OCI-M2 (cell line): Measurements from ENCODE around the gene C11orf21.

Source experiments
- DNase-seq: peaks from one replicate; lab custom pipeline; 2025; ENCODE audit not compliant: unreplicated experiment; lab: John Stamatoyannopoulos, UW

The C11orf21 gene

DNA sequence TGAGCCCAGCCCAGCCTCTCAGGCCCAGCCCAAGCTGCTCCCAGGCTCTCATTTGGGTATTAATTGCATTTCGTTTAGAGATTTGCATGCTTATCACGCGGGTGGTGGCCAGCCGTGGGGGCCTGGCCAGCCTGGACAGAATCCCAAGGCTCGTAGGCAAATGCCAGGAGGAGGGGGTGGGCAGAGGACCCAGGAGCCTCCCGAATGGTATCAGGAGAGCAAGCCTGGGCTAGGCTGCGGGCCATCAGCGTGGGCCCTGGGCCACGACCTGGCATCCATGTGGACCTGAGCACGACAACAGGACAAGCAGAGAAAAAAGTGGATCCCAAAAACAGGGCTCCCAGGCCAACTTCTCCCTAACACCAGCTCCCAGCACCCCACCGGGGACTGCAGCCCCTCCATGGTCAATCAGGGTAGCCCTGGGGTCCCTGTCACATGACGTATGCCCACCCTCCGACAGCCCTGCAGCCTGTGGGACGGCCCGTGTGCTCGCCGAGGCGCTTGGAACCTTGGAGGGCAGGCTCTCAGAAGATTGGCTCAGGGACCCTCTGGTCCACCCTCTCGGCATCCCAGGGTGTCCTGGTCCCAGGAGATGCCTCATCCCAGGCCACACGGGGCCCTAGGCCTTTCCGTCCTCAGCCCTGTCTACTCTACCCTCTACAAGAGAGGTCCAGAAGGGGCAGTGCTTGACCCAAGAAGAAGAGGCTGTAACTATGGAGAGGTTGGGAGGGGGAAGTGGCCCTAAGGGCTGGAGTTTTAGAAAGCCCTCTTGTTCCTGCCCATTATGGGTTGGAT is 40.1 kb downstream of the C11orf21 start:
- no peak for DNase-seq

DNA sequence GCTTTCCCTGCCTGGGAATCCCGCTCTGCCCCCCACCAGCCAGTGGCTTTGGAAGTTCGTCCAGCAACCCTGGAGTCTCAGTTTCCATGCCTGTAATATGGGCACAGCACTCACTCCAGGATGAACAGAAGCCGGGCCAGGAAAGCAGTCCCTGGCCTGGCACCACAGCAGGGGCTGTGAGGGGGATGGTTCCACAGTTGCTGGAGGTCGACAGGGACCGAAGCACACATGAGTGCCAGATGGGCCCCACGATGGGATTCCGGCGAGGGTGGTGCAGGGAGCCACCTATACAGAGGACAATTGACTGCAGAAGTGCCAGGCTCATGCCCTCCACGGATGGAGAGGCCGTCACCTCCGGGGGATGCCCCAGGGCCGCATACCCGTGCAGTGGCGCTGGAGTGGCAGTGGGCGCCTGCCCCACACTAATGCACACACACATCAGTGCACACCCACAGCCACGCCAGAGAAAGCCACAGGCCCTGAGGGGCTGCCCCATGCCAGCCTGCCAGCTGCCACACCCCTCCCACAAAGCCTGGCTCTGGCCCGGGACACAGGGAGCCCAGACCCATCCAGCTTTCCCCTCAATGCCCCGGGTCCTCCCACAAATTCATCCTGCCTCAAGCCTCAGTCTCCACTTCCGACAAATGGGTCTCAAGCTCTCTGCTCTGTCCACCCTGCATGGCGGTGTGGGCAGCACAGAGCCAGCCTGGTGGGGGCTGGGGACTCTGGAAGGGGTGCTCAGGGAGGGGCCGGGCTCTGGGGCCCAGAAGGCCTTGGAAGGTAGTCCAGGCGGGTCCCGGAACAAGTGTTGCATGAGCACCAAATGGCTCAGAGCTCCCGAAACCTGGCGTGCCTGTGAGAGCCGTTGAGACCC is 41.0 kb downstream of the C11orf21 start:
- no peak for DNase-seq

DNA sequence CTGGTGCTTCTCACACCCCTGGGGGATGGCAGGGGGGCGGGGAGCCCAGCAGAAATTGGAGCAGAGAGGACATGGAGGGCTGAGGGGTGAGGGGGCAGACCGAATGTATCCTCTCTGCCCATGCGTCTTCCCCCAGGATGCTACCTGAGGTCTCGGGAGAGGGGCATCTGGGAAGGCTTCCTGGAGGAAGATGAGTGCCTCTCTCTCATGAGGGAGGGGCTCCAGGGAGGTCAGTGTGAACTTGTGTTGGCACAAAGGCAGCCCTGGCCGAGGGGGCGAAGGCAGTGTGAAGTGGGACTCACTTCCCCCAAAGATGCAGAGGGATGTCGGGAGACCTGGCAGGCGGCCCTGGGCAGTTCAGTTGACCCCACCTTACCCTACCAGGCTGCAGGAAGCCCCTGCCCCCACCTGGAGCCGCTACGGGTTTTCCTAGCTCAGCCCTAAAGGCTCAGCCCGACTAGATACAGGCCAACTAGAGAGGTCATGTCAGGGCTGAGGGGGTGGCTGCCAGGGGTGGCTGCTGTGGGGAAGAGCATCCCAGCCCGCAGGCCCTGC is 41.7 kb downstream of the C11orf21 start:
- no peak for DNase-seq

DNA sequence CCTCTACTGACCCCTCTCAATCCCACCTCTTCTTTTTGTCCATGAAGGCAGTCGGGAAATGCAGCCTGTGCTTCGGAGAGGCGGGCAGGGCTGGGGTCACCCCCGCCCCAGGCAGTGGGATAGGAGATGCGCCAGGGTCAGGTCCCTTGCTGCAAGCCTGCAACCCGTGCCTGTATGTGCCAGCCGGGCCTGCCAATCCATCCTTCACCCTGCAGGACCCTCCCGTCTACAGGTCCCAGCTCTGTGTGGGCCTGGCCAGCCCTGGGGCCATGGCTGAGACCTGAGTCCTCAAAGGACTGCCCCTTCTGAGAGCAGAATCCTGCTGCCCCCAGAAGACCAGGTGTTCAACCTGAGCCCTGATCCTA is 42.3 kb downstream of the C11orf21 start:
- no peak for DNase-seq

DNA sequence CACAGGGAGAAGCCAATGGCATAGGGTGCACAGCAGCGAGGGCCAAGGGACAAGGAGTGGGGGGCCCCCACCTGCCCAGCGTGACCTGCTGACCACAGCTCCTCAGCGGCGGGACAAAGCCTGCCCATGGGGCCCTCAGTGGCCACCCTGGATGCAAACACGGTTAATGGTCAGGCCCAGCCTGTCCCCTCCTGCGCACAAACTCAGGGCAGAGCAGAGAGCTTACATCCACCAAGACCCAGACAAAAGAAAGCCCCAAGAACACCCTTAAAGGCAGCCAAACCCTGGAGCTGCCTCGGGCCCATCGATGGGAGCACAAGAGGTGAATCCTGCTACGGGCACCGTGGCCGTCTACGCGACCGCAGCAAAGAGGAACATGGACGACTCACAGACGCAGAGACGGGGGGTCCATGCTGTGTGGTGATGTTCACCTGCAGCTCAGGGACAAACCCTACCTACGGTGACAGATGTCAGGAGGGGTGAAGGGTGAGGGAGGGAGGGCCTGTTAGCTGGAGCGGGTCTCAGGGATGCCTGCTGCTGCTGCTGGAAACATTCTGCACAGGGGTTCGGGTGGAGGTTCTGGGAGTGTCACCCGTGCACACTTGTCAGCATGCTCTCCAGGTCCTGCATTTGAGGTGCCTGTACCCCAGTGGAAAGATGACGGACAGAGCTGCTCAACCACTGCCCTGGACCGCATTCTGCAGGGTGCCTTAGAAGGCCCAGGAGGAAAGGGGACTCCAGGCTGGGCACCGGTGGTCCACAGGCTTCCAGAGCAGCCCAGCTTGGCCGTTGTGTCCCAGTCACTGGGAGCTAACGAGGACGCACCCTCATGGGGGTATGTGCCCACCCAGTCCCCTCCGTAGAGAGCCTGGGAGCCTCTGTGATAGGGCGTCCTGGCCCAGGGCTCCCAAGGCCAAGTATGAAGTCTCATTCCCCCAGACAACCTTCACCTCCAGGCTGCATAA is 42.9 kb downstream of the C11orf21 start:
- no peak for DNase-seq

DNA sequence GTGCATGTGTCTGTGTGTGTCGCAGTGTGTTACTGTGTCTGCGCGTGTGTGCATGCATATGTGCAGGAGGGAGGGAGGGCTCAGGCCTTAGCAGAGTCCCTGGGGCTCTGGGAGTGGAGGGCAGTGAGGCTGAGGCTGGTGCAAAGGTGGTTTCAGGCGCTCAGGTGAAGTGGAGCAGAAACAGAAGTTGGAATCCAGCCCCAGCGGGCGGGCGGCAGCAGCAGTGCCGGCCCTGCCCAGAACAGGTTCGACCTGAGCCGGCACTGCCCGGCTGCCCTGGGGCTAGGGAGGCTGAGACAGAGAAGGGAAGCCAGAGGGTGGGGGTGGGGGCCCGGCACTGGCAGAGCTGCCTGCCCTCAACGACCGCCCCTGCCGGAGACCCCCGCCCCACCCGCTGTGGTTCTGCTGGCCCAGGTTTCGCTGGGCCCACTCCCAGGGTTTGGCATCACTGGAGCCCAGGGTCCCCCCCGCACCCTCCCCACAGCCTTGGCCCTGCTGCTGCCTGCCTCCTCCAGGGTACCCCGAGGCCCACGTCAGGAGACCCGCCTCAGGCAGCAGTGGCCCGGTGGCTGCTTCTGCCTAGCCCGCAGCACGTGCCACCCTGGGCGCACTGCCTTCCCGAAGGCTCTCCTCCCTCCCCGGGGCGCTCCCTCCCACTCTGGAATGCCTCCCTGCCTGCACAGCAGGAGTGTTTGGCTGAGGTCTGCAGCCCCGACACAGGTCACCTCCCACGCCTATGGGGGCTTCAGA is 44.6 kb downstream of the C11orf21 start:
- no peak for DNase-seq

DNA sequence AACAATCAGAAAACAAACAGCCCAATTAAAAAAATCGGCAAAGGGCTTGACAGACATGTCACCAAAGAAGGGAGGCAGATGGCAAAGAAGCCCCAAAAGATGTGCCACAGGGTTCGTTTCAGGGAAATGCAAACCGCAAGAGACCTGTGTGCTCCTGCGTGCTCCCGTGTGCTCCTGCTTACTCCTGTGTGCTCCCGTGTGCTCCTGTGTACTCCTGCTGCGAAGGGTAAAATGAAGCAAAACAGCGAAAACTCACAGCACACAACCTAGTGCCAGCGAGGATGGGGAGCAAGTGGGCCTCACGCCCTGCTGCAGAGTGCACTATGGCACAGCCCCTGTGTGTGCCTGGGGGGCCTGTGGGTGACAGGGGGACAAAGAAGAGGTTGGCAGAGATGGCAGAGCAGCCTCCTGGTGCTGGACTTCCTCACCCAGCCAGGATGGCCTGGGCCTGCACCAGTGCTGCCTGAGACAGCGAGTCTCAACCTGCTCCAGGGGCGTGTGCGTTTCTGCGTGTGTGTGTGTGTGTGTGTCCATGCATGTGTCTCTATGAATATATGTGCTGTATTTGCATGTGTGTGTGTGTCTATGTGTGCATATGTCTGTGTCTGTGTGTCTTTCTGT is 45.3 kb downstream of the C11orf21 start:
- DNase-seq: no peak

DNA sequence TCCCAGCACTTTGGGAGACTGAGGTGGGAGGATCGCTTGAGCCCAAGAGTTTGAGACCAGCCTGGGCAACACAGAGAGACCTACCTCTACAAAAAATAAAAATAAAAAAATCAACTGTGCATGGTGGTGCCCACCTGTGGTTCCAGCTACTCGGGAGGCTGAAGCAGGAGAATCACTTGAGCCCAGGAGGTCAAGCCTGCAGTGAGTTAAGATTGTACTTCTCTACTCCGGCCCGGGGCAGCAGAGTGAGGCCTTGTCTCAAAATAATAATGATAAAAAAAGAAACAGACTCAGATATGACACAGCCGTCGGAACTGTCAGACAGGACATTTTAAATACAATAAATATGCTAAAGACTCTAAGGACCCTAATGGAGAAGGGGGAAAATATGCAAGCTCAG is 49.7 kb downstream of the C11orf21 start:
- no peak for DNase-seq

DNA sequence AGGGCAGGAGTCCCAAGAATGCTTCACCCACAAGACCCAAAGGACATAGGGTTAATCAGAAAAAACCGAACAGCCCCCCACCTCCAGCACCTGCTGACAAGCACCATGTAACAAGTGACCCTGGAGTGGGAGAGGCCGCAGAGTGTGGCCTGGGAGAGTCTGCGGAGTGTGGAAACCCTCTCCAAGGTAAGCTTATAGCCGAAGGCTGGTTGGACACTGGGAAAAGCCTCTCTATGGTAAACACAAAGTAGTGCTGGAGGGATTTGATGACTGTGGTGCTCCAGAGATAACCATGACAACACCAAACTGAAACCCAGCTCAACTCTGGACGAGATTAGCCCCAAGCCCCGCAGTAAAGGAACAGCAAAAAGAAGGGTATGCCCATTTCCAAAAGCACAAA is 50.6 kb downstream of the C11orf21 start:
- DNase-seq: no peak

DNA sequence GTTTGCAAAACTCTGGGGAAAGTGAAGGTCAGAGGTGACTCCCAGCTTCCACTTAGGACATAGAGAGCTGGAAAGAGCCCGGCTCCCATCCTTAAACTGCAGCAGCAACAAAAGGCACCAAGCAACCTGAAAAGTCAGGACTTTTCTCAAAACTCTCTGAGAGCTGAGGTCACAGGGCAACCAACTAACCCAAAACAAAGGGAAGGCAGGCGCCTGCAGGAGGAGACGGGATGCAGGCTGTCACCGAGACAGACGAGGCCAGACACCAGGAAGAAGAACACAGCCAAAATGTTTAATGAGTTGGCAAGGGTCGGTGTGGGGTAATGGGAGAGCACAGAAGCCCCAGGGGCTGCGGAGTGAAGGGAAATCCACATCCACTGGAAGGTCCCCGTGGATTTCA is 51.2 kb downstream of the C11orf21 start:
- no peak for DNase-seq

DNA sequence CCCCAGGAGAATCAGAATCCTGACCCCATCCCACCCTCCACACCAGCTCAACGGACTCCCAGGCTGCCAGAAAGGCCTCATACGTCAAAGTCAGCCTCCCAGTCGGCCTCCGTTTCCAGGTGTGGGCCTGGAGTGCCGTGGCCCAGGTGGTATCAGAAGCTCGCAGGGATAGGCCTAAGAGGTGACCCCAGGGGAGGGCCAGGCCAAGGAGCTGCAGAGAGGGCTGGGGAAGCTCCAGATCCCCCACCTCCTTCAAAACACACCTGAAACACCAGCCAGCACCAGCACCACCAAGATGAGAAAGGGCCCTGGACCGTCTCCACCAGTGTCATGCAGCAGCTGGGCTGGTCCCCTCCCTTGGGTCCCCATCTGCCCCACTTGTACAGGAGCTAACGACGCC is 51.7 kb downstream of the C11orf21 start:
- no peak for DNase-seq

DNA sequence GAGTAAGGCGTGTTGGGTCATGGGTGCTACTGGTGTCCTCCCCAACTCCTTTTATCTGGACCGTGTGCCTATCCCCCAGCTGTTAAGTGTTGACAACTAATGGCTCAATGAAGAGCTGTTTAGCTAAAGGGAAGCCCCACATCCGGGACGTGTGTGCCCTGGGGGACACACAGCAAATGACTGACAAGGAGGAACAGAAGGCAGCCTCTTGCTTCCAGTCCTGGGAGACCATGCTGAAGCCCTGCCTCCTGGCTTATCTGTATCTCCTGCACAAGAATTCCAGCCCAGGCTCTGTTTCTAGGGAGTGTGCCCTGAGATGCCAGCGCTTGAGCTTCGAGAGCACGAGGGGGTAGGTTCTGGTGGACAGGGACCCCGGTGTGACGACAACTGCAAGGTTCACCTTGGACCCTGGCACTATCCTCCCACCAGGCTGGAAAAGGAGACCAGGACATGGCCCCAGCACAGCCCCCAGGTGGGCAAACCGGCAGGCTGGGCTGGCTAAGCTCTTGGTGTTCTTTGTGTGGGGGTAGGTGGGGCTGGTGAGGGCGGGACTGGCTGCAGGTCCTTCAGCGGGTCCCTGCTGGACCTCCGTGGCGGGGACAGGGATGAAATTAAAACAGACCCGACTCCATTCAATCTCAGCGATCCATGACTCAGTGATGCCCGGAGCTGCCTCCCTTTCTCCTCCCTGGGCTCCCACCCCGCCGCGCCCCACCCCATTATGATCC is 52.4 kb downstream of the C11orf21 start:
- DNase-seq: no peak

DNA sequence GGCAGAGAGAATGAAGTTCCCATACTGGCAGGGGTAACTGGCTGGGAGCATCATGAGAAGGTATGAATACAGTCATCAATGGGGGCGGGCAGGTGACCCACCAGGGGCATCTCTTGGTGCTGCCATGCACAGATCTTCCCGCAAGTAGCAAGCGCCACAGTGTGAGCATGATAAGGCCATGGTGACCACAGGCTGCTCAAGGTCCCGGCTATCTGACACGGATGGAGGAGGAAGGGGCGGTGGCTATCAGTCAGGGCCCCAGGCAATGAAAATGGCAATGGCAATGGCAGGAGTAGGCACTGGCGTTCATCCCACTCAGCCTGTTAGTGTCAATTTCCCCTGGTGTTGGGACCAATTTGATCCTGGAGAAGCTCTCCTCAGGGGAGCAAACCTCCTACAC is 53.0 kb downstream of the C11orf21 start:
- DNase-seq: no peak

DNA sequence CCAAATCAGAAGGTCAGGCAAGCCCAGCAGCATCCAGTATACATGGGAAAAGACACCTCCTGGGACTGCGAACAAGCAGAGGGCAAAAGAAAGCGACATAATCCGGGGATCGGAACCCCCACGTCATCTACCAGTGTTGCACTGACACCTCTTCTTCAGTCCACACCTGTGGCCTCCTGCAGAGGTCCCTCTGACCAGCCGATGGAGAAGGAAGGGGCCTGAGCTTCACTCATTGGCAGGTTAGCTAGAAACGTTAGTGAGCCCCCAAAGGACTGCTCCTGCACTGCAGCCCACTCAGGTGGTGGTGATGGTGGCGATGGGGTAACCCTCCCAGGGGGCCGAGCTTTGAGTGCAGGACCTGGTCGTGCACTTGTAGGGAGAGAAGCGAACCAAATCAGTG is 53.5 kb downstream of the C11orf21 start:
- no peak for DNase-seq

DNA sequence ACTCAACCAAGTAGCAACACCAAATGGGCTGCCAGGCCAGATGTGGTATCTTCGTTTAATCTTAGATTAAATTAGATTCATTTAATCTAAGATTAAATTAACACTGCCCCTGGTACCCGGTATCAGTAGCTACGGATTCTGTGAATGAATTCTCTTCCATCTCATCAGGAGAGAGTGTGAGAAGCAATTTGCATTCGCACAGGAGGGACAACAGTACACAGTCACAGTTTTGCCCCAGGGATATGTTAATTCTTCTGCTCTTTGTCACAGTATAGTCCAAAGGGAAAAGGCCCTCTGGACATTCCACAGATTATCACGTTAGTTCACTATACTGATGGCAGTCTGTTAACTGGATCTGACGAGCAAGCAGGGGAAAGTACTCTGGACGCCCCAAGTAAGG is 54.2 kb downstream of the C11orf21 start:
- DNase-seq: no peak
